Measurements from ENCODE around the gene SLC1A1.

Gene SLC1A1

GRCh38 chr9:4573634-4574389 lies 83.5 kb downstream of the SLC1A1 start:
- intact Hi-C loops (cut with DNase I) = no loop called here
- DNase-seq = peak in 5 of 10 donors; percentile 18 to 84 (median 48)

GRCh38 chr9:4574657-4575243 lies 84.5 kb downstream of the SLC1A1 start:
- intact Hi-C loops (cut with DNase I) = no loop called here
- no peak for DNase-seq

- DNase-seq = no peak
- intact Hi-C loops (cut with DNase I) = no loop called here
Observed at GRCh38 chr9:4575997-4576396, 85.7 kb downstream of the SLC1A1 start.

GRCh38 chr9:4576448-4576847 lies 86.2 kb downstream of the SLC1A1 start:
- intact Hi-C loops (cut with DNase I) = no loop called here
- no peak for DNase-seq

GRCh38 chr9:4579001-4579400 lies 88.7 kb downstream of the SLC1A1 start:
- no peak for DNase-seq

GRCh38 chr9:4581035-4581760 lies 90.9 kb downstream of the SLC1A1 start:
- DNase-seq = no peak
- intact Hi-C loops (cut with DNase I) = no loop called here

More at GRCh38 chr9:4579001-4579400, 88.7 kb downstream of the SLC1A1 start:
- intact Hi-C loops (cut with DNase I) = no loop called here

GRCh38 chr9:4581861-4582565 lies 91.7 kb downstream of the SLC1A1 start:
- intact Hi-C loops (cut with DNase I) = no loop called here

GRCh38 chr9:4583001-4583400 lies 92.7 kb downstream of the SLC1A1 start:
- peak in 2 of 10 donors; percentile 81 to 86 for DNase-seq
- intact Hi-C loops (cut with DNase I) = no loop called here

More at GRCh38 chr9:4581861-4582565, 91.7 kb downstream of the SLC1A1 start:
- no peak for DNase-seq

GRCh38 chr9:4584636-4585035 lies 94.4 kb downstream of the SLC1A1 start:
- DNase-seq = no peak
- intact Hi-C loops (cut with DNase I) = no loop called here

GRCh38 chr9:4585135-4585534 lies 94.9 kb downstream of the SLC1A1 start:
- intact Hi-C loops (cut with DNase I) = no loop called here
- DNase-seq = no peak

GRCh38 chr9:4588721-4589120 lies 98.5 kb downstream of the SLC1A1 start:
- DNase-seq = no peak
- intact Hi-C loops (cut with DNase I) = no loop called here

- intact Hi-C loops (cut with DNase I) = no loop called here
- no peak for DNase-seq
Observed at GRCh38 chr9:4590430-4591122, 100.3 kb downstream of the SLC1A1 start.

GRCh38 chr9:4591123-4591500 lies 100.8 kb downstream of the SLC1A1 start:
- intact Hi-C loops (cut with DNase I) = no loop called here

GRCh38 chr9:4592295-4592694 lies 102.0 kb downstream of the SLC1A1 start:
- no peak for DNase-seq
- intact Hi-C loops (cut with DNase I) = no loop called here

More at GRCh38 chr9:4591123-4591500, 100.8 kb downstream of the SLC1A1 start:
- DNase-seq = no peak

GRCh38 chr9:4592886-4593285 lies 102.6 kb downstream of the SLC1A1 start:
- DNase-seq = no peak

GRCh38 chr9:4594545-4594944 lies 104.3 kb downstream of the SLC1A1 start:
- intact Hi-C loops (cut with DNase I) = no loop called here
- DNase-seq = no peak

More at GRCh38 chr9:4592886-4593285, 102.6 kb downstream of the SLC1A1 start:
- intact Hi-C loops (cut with DNase I) = no loop called here

- DNase-seq = no peak
- intact Hi-C loops (cut with DNase I) = no loop called here
Observed at GRCh38 chr9:4594994-4595393, 104.7 kb downstream of the SLC1A1 start.

- intact Hi-C loops (cut with DNase I) = no loop called here
- no peak for DNase-seq
Observed at GRCh38 chr9:4596165-4596922, 106.1 kb downstream of the SLC1A1 start.

GRCh38 chr9:4600368-4600767 lies 110.1 kb downstream of the SLC1A1 start:
- DNase-seq = no peak
- intact Hi-C loops (cut with DNase I) = no loop called here

- intact Hi-C loops (cut with DNase I) = no loop called here
Observed at GRCh38 chr9:4603830-4604229, 113.6 kb downstream of the SLC1A1 start.

More at GRCh38 chr9:4603830-4604229, 113.6 kb downstream of the SLC1A1 start:
- DNase-seq = no peak

All from posterior cingulate gyrus (tissue), 11 donors.